Measurements from ENCODE around the gene CDK15. TPM values are rescaled to one million over a fixed set of nuclear protein-coding genes. Genes with fewer than 3 reads are reported as not detected.

Gene CDK15
- total and polyA plus RNA-seq, 9 of the 15 experiments (the other 6 are each of a cell fraction or from before 2014, with no cell fraction given): not detected

- WGBS (ENCODE audit: insufficient coverage, low coverage, missing lambda C conversion rate): 0% methylated on average over 2 of the region's 3 CpGs
- H4K20me1 ChIP-seq (replicated peaks; ENCODE audit: control insufficient read depth, insufficient read depth, low read length): no peaks in the 10 kb centered on the region
- no peaks in the 10 kb centered on the region for H3K79me2 ChIP-seq (ENCODE audit: control insufficient read depth, insufficient read depth, low read length)
- ATAC-seq (no peak), DNase-seq (ENCODE audit: extremely low read depth in 1 of 4, low spot score in 3 of 4) (no peak), FAIRE-seq (no peak)
- H3K4me1 ChIP-seq (replicated peaks in 1 of 2; ENCODE audit: control insufficient read depth in 2 of 2, insufficient read depth in 2 of 2, low read length in 2 of 2): no peaks in the 10 kb centered on the region
- H3K9ac ChIP-seq (ENCODE audit: insufficient read depth in 1 of 2, low read depth in 2 of 2, low read length in 2 of 2): no peak overlapping the region
- no peak overlapping the region for H3K4me2 ChIP-seq (ENCODE audit: insufficient read depth, low read length)
- no peaks in the 10 kb centered on the region for H3K9me3 ChIP-seq (replicated peaks; ENCODE audit: control insufficient read depth, insufficient read depth, low read depth, low read length)
- no peak overlapping the region for H3K4me3 ChIP-seq
- CTCF ChIA-PET (ENCODE audit: low intra/inter-chr PET ratio): no interaction called here
- H3K27ac ChIP-seq (ENCODE audit: extremely low read depth, low read depth, low read length): no peak overlapping the region
- H2AFZ ChIP-seq (ENCODE audit: low read depth, low read length): no peak overlapping the region
- intact Hi-C loops (cut with micrococcal nuclease) (no loop called here), in situ Hi-C loops (cut with MboI) (no loop called here)
- H3K9me1 ChIP-seq (ENCODE audit: control insufficient read depth, insufficient read depth, low read length): no peaks in the 10 kb centered on the region
- POLR2A ChIA-PET: no interaction called here
- no peak for TF ChIP-seq BCL6 (CRISPR knock-in tag; IDR thresholded peaks at IDR 0.05)
- BruUV-seq (replicated peaks): no TSS peak
- no peaks in the 10 kb centered on the region for H3K36me3 ChIP-seq (ENCODE audit: control insufficient read depth, insufficient read depth, low read length)
- no peaks in the 10 kb centered on the region; a peak in 1 of 5 replicates for H3K27me3 ChIP-seq (ENCODE audit: control insufficient read depth in 2 of 2, insufficient read depth in 2 of 2, low read length in 2 of 2)
These were observed 21.3 kb downstream of the CDK15 start for GRCh38 chr2:201827621-201828020.

- Histone ChIP-seq H3K4me3 (no peak overlapping the region), H3K4me1 (replicated peaks in 1 of 2; ENCODE audit: control insufficient read depth in 2 of 2, insufficient read depth in 2 of 2, low read length in 2 of 2) (no peaks in the 10 kb centered on the region), H3K36me3 (ENCODE audit: control insufficient read depth, insufficient read depth, low read length) (no peaks in the 10 kb centered on the region), H3K27me3 (ENCODE audit: control insufficient read depth in 2 of 2, insufficient read depth in 2 of 2, low read length in 2 of 2) (no peaks in the 10 kb centered on the region; a peak in 1 of 5 replicates), H2AFZ (ENCODE audit: low read depth, low read length) (no peak overlapping the region), H3K9me1 (ENCODE audit: control insufficient read depth, insufficient read depth, low read length) (no peaks in the 10 kb centered on the region), H3K9ac (ENCODE audit: insufficient read depth in 1 of 2, low read depth in 2 of 2, low read length in 2 of 2) (no peak overlapping the region), H3K4me2 (ENCODE audit: insufficient read depth, low read length) (no peak overlapping the region), H3K27ac (ENCODE audit: extremely low read depth, low read depth, low read length) (no peak overlapping the region), H3K9me3 (replicated peaks; ENCODE audit: control insufficient read depth, insufficient read depth, low read depth, low read length) (no peaks in the 10 kb centered on the region), H4K20me1 (replicated peaks; ENCODE audit: control insufficient read depth, insufficient read depth, low read length) (no peaks in the 10 kb centered on the region), H3K79me2 (ENCODE audit: control insufficient read depth, insufficient read depth, low read length) (no peaks in the 10 kb centered on the region)
- CTCF ChIA-PET (ENCODE audit: low intra/inter-chr PET ratio): no interaction called here
- no peak for FAIRE-seq
- 0% methylated on average over 2 of the region's 2 CpGs for WGBS (ENCODE audit: insufficient coverage, low coverage, missing lambda C conversion rate)
- in situ Hi-C loops (cut with MboI) (no loop called here), intact Hi-C loops (cut with micrococcal nuclease) (no loop called here)
- BruUV-seq (replicated peaks): no TSS peak
- DNase-seq (ENCODE audit: extremely low read depth in 1 of 4, low spot score in 3 of 4): no peak
- POLR2A ChIA-PET: no interaction called here
- ATAC-seq: no peak
- TF ChIP-seq KLF6 (CRISPR knock-in tag; IDR thresholded peaks at IDR 0.05; ENCODE audit: borderline replicate concordance): no peak
- no peak for TF ChIP-seq RBM25 (IDR thresholded peaks at IDR 0.05; ENCODE audit: low read depth, low read length, severe bottlenecking)
- no peak for TF ChIP-seq POLR2AphosphoS5 (IDR thresholded peaks at IDR 0.05; ENCODE audit: control insufficient read depth, insufficient read depth, low read depth, low read length)
- TF ChIP-seq, protein P1, sequence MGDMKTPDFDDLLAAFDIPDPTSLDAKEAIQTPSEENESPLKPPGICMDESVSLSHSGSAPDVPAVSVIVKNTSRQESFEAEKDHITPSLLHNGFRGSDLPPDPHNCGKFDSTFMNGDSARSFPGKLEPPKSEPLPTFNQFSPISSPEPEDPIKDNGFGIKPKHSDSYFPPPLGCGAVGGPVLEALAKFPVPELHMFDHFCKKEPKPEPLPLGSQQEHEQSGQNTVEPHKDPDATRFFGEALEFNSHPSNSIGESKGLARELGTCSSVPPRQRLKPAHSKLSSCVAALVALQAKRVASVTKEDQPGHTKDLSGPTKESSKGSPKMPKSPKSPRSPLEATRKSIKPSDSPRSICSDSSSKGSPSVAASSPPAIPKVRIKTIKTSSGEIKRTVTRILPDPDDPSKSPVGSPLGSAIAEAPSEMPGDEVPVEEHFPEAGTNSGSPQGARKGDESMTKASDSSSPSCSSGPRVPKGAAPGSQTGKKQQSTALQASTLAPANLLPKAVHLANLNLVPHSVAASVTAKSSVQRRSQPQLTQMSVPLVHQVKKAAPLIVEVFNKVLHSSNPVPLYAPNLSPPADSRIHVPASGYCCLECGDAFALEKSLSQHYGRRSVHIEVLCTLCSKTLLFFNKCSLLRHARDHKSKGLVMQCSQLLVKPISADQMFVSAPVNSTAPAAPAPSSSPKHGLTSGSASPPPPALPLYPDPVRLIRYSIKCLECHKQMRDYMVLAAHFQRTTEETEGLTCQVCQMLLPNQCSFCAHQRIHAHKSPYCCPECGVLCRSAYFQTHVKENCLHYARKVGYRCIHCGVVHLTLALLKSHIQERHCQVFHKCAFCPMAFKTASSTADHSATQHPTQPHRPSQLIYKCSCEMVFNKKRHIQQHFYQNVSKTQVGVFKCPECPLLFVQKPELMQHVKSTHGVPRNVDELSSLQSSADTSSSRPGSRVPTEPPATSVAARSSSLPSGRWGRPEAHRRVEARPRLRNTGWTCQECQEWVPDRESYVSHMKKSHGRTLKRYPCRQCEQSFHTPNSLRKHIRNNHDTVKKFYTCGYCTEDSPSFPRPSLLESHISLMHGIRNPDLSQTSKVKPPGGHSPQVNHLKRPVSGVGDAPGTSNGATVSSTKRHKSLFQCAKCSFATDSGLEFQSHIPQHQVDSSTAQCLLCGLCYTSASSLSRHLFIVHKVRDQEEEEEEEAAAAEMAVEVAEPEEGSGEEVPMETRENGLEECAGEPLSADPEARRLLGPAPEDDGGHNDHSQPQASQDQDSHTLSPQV (IDR thresholded peaks at IDR 0.05): no peak
- TF ChIP-seq ETV1 (tag; conservative IDR thresholded peaks at IDR 0.05; ENCODE audit: low read depth): no peak
- TF ChIP-seq KDM5B (IDR thresholded peaks at IDR 0.05; ENCODE audit: insufficient replicate concordance, low read depth, low read length): no peak
- no peak for TF ChIP-seq ZNF23 (CRISPR knock-in tag; IDR thresholded peaks at IDR 0.05)
- TF ChIP-seq, protein P2, sequence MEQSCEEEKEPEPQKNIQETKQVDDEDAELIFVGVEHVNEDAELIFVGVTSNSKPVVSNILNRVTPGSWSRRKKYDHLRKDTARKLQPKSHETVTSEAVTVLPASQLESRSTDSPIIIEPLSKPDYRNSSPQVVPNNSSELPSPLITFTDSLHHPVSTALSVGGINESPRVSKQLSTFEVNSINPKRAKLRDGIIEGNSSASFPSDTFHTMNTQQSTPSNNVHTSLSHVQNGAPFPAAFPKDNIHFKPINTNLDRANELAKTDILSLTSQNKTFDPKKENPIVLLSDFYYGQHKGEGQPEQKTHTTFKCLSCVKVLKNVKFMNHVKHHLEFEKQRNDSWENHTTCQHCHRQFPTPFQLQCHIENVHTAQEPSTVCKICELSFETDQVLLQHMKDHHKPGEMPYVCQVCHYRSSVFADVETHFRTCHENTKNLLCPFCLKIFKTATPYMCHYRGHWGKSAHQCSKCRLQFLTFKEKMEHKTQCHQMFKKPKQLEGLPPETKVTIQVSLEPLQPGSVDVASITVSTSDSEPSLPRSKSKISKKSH (CRISPR knock-in tag; IDR thresholded peaks at IDR 0.05): no peak
These were observed 21.9 kb downstream of the CDK15 start for GRCh38 chr2:201828220-201828619.

Data from K562 (cell line).